Vagina (tissue), 2 donors: ENCODE measurements around the gene FUT8.

Experiments used
- POLR2A ChIP-seq, 2 donors: fragments of 450-650 bp; IDR thresholded peaks; one replicate each; pipeline ENCODE4 v1.6.1; 2017; ENCODE audit warnings: antibody characterized with exemption in 2 of 2, mild to moderate bottlenecking in 2 of 2, moderate library complexity in 2 of 2
- POLR2AphosphoS5 ChIP-seq, 2 donors: sonication (generic); formaldehyde crosslinking; IDR thresholded peaks; one replicate each; pipeline ENCODE4 v1.9.0; 2017; ENCODE audit warnings: antibody characterized with exemption in 2 of 2, mild to moderate bottlenecking in 2 of 2, low read depth in 1 of 2; ENCODE audit not compliant: insufficient read depth in 1 of 2
- TF ChIP-seq, protein P1 (sequence below), 3 experiments: fragments of 450-650 bp in 2 of 3; fragments of 200-600 bp in 1 of 3; sonication (generic) in 1 of 3; IDR thresholded peaks; one replicate each; pipeline ENCODE4 v1.5.1; 2017 to 2019; ENCODE audit warnings: antibody characterized with exemption in 3 of 3, mild to moderate bottlenecking in 2 of 3, moderate library complexity in 2 of 3

- TF ChIP-seq, protein P1, sequence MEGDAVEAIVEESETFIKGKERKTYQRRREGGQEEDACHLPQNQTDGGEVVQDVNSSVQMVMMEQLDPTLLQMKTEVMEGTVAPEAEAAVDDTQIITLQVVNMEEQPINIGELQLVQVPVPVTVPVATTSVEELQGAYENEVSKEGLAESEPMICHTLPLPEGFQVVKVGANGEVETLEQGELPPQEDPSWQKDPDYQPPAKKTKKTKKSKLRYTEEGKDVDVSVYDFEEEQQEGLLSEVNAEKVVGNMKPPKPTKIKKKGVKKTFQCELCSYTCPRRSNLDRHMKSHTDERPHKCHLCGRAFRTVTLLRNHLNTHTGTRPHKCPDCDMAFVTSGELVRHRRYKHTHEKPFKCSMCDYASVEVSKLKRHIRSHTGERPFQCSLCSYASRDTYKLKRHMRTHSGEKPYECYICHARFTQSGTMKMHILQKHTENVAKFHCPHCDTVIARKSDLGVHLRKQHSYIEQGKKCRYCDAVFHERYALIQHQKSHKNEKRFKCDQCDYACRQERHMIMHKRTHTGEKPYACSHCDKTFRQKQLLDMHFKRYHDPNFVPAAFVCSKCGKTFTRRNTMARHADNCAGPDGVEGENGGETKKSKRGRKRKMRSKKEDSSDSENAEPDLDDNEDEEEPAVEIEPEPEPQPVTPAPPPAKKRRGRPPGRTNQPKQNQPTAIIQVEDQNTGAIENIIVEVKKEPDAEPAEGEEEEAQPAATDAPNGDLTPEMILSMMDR (IDR thresholded peaks at IDR 0.05), result no peak
- TF ChIP-seq POLR2A (IDR thresholded peaks at IDR 0.05) (no peak), POLR2AphosphoS5 (IDR thresholded peaks at IDR 0.05; ENCODE audit: insufficient read depth in 1 of 2, low read depth in 1 of 2) (no peak)
Measured at GRCh38 chr14:65696801-65697200, 284.3 kb downstream of the FUT8 start.
